Measurements from ENCODE around the gene PROC. TPM values are rescaled to one million over a fixed set of nuclear protein-coding genes. Genes with fewer than 3 reads are reported as not detected.

The PROC gene
- total and polyA plus RNA-seq, 2 of the 8 experiments (the other 6 are each of a cell fraction or from before 2014, with no cell fraction given), result 1.5 to 1.6 TPM

- Histone ChIP-seq H3K79me2 (ENCODE audit: control insufficient read depth in 1 of 2, insufficient read depth in 2 of 2, low read length in 2 of 2) (no peaks in the 10 kb centered on the region), H3K9ac (replicated peaks in 1 of 4; ENCODE audit: extremely low read depth in 1 of 4, low read depth in 3 of 4, low read length in 3 of 4) (no peak overlapping the region), H3K4ac (replicated peaks; ENCODE audit: insufficient read length, low read depth, low read length) (no peak overlapping the region), H4K8ac (ENCODE audit: extremely low read depth, insufficient read depth, low read length) (no peak overlapping the region), H2AK5ac (ENCODE audit: low read depth, low read length) (no peak overlapping the region), H4K91ac (replicated peaks; ENCODE audit: insufficient read length, low read length) (no peak overlapping the region), H3K9me3 (ENCODE audit: insufficient read depth in 2 of 2, low read depth in 1 of 2, low read length in 1 of 2) (no peaks in the 10 kb centered on the region), H2BK20ac (ENCODE audit: low read length) (no peak overlapping the region), H3K4me1 (replicated peaks in 1 of 4; ENCODE audit: control insufficient read depth in 3 of 4, insufficient read depth in 4 of 4, low read length in 3 of 4) (peaks cover 9 to 15% (median 13%) of the 10 kb centered on the region in 4 experiments), H3K4me3 (ENCODE audit: extremely low read depth in 1 of 4, insufficient read depth in 2 of 4, low read depth in 3 of 4, low read length in 4 of 4) (no peak overlapping the region), H3K18ac (ENCODE audit: extremely low read depth, low read length) (no peak overlapping the region), H4K20me1 (replicated peaks in 1 of 2; ENCODE audit: control insufficient read depth in 1 of 2, insufficient read depth in 2 of 2, low read length in 2 of 2) (no peaks in the 10 kb centered on the region), H2BK15ac (ENCODE audit: low read length) (no peak overlapping the region), H3K56ac (replicated peaks; ENCODE audit: insufficient read length, low read depth, low read length) (no peak overlapping the region), H2BK12ac (ENCODE audit: low read depth, low read length) (no peak overlapping the region), H2BK120ac (replicated peaks; ENCODE audit: low read depth, low read length) (no peak overlapping the region), H4K5ac (ENCODE audit: insufficient read length, low read depth, low read length) (no peak overlapping the region), H3K79me1 (ENCODE audit: low read depth, low read length) (no peaks in the 10 kb centered on the region), H3K27me3 (replicated peaks in 1 of 4; ENCODE audit: control insufficient read depth in 3 of 4, extremely low read depth in 1 of 4, insufficient read depth in 3 of 4, low read length in 3 of 4) (no peaks in the 10 kb centered on the region), H3K14ac (ENCODE audit: insufficient read length) (no peak overlapping the region), H3K27ac (ENCODE audit: low read depth, low read length) (no peak overlapping the region), H3K23me2 (ENCODE audit: low read depth, low read length) (peaks cover 4% of the 10 kb centered on the region), H3K23ac (ENCODE audit: insufficient read length) (no peak overlapping the region), H2AFZ (ENCODE audit: low read length) (no peak overlapping the region), H3K4me2 (ENCODE audit: insufficient read depth in 1 of 2, low read depth in 2 of 2, low read length in 2 of 2) (no peak overlapping the region), H2BK5ac (ENCODE audit: low read depth, low read length) (no peak overlapping the region), H3K36me3 (ENCODE audit: control insufficient read depth in 2 of 4, insufficient read depth in 4 of 4, low read length in 3 of 4) (no peaks in the 10 kb centered on the region)
- CTCF ChIA-PET (ENCODE audit: partially characterized antibody), result interaction anchor here (1.0 to 6.2 kb wide), 14 partner anchors 10 to 381 kb away, joined by 3 to 60 read pairs (median 10); no protein-coding TSS in a partner anchor
- WGBS, 2 experiments (ENCODE audit: extremely low coverage in 1 of 2, insufficient coverage in 1 of 2, insufficient read length in 1 of 2, insufficient replicate concordance in 2 of 2, low coverage in 1 of 2, low lambda C conversion rate in 2 of 2, missing lambda C conversion rate in 1 of 2), result 88% methylated on average over 6 of the region's 6 CpGs; no CpG with 5 or more reads in 1 of the 2 experiments
- TF ChIP-seq HDAC6 (IDR thresholded peaks at IDR 0.05; ENCODE audit: low read depth, low read length), result no peak
- TF ChIP-seq KDM4A (IDR thresholded peaks at IDR 0.05; ENCODE audit: low read depth, low read length, severe bottlenecking), result no peak
- no peak for TF ChIP-seq GTF2F1 (IDR thresholded peaks at IDR 0.05; ENCODE audit: borderline replicate concordance, low read depth, low read length)
- no peak for TF ChIP-seq CREB1 (IDR thresholded peaks at IDR 0.05)
- TF ChIP-seq KDM1A (IDR thresholded peaks at IDR 0.05; ENCODE audit: borderline replicate concordance, low read length), result no peak
- no peak for TF ChIP-seq SP2 (IDR thresholded peaks at IDR 0.05; ENCODE audit: low read length)
- no peak for TF ChIP-seq SP1 (IDR thresholded peaks at IDR 0.05; ENCODE audit: low read depth, low read length)
- POLR2A ChIA-PET (ENCODE audit: partially characterized antibody), result interaction anchor here (1.0 to 1.4 kb wide), 3 partner anchors 23 to 235 kb away, joined by 3 read pairs; no protein-coding TSS in a partner anchor
- FAIRE-seq (no peak), DNase-seq (ENCODE audit: low read depth in 1 of 2, low spot score in 2 of 2) (no peak)
Observed at GRCh38 chr2:127451981-127452380, 33.8 kb downstream of the PROC start.
